HepG2 (cell line): Measurements from ENCODE around the gene TRMT1. TPM values are rescaled to one million over a fixed set of nuclear protein-coding genes. Genes with fewer than 3 reads are reported as not detected.
"Not testable (repeated sequence)": the region's sequence is repeated elsewhere in the genome, so short reads cannot be mapped to it uniquely, and the experiment has no call there.

ENCODE experiments used
- ATAC-seq: fragments of 200-7000 bp; cut with Tn5 transposase; 3 replicates; pipeline ENCODE4 v1.9.1; 2020; ENCODE audit warnings: mild to moderate bottlenecking, moderate library complexity
- BruUV-seq: library from RNA; stranded (reverse); fragments of 400-500 nt; replicated peaks from 2 replicates; lab custom pipeline; 2021; lab: Mats Ljungman, UMichigan
- CTCF ChIA-PET: fragments of 300-600 bp; formaldehyde crosslinking; extraction: SDS; loops from one replicate; lab custom pipeline; 2021; ENCODE audit warnings: low total read pairs, inconsistent platforms, low intra/inter-chr PET ratio; lab: Yijun Ruan, JAX
- POLR2A ChIA-PET: fragments of 350-600 bp; sonication (Branson Sonifier 250); formaldehyde crosslinking; loops from one replicate; lab custom pipeline; 2020; ENCODE audit warnings: antibody characterized with exemption, inconsistent platforms; lab: Yijun Ruan, JAX
- DNase-seq: peaks from one replicate; pipeline ENCODE4 v3.0.0-alpha.2; 2015; ENCODE audit warnings: low spot score
- FAIRE-seq: peaks from 3 replicates; lab custom pipeline; 2011; peaks lifted over from hg19 to GRCh38; lab: Jason Lieb, UNC
- H2AFZ ChIP-seq: one replicate; pipeline ENCODE4 v1.6.1; 2011; ENCODE audit warnings: low read length, inconsistent platforms
- H3K27ac ChIP-seq: fragments of 300-600 bp; 3 replicates; pipeline ENCODE4 v1.8.0; 2011; ENCODE audit warnings: mixed run types, mild to moderate bottlenecking, mixed read lengths, low read length, inconsistent platforms; ENCODE audit not compliant: insufficient read depth; ENCODE audit errors: extremely low read length
- H3K27me3 ChIP-seq, 2 experiments: fragments of 200-600 bp in 1 of 2; 2 replicates in 1 of 2; 3 replicates in 1 of 2; pipeline versions ENCODE4 v1.6.0 to v1.8.0; 2011; ENCODE audit warnings: low read length in 2 of 2, mild to moderate bottlenecking in 2 of 2, moderate library complexity in 2 of 2, inconsistent platforms in 1 of 2; ENCODE audit not compliant: insufficient read depth in 2 of 2, control insufficient read depth in 1 of 2
- H3K36me3 ChIP-seq, 2 experiments: fragments of 200-600 bp in 1 of 2; replicated peaks in 1 of 2; 2 replicates in 1 of 2; 3 replicates in 1 of 2; pipeline versions ENCODE4 v1.5.1 to v1.8.0; 2011; ENCODE audit warnings: low read length in 2 of 2, inconsistent platforms in 1 of 2; ENCODE audit not compliant: insufficient read depth in 2 of 2, control insufficient read depth in 1 of 2
- H3K4me1 ChIP-seq: 2 replicates; pipeline ENCODE4 v1.5.1; 2012; ENCODE audit warnings: low read length, inconsistent platforms; ENCODE audit not compliant: insufficient read depth
- H3K4me2 ChIP-seq: 2 replicates; pipeline ENCODE4 v1.6.0; 2011; ENCODE audit warnings: low read depth, low read length, inconsistent platforms
- H3K4me3 ChIP-seq, 3 experiments: fragments of 200-600 bp in 1 of 3; sonication (generic), shearing (Covaris generic) in 1 of 3; replicated peaks in 1 of 3; 2 replicates each; pipeline ENCODE4 v1.5.1; 2011 to 2016; ENCODE audit warnings: low read length in 3 of 3, inconsistent platforms in 2 of 3, low read depth in 2 of 3, mild to moderate bottlenecking in 2 of 3, control low read depth in 1 of 3, mixed read lengths in 1 of 3; ENCODE audit not compliant: insufficient read depth in 1 of 3
- H3K79me2 ChIP-seq: one replicate; pipeline ENCODE4 v1.6.1; 2011; ENCODE audit warnings: low read length, inconsistent platforms; ENCODE audit not compliant: insufficient read depth
- H3K9ac ChIP-seq: 2 replicates; pipeline ENCODE4 v1.6.0; 2011; ENCODE audit warnings: mild to moderate bottlenecking, low read depth, low read length, inconsistent platforms; ENCODE audit not compliant: insufficient read depth
- H3K9me3 ChIP-seq: 2 replicates; pipeline ENCODE4 v1.5.1; 2012; ENCODE audit warnings: mild to moderate bottlenecking, low read length
- H4K20me1 ChIP-seq: 2 replicates; pipeline ENCODE4 v1.6.0; 2011; ENCODE audit warnings: inconsistent platforms, mild to moderate bottlenecking, low read length, moderate library complexity; ENCODE audit not compliant: insufficient read depth
- GMEB1 ChIP-seq: sonication (generic); formaldehyde crosslinking; IDR thresholded peaks from 2 replicates; pipeline ENCODE4 v1.5.1; 2020; ENCODE audit warnings: missing genetic modification reagents, mild to moderate bottlenecking, borderline replicate concordance
- MEIS1 ChIP-seq: sonication (generic); formaldehyde crosslinking; IDR thresholded peaks from 2 replicates; pipeline ENCODE4 v1.9.0; 2021; ENCODE audit warnings: mild to moderate bottlenecking, missing genetic modification reagents, moderate library complexity, borderline replicate concordance
- NFIC ChIP-seq: IDR thresholded peaks from 2 replicates; pipeline ENCODE4 v1.6.1; 2012; ENCODE audit warnings: mild to moderate bottlenecking, low read length, inconsistent platforms
- NR2F6 ChIP-seq, 2 experiments: IDR thresholded peaks; 2 replicates each; pipeline ENCODE4 v1.6.1; 2016; ENCODE audit warnings: antibody characterized with exemption in 1 of 2, mild to moderate bottlenecking in 1 of 2
- SRSF4 ChIP-seq: fragments of 200-400 bp; formaldehyde crosslinking; IDR thresholded peaks from one replicate; pipeline ENCODE4 v1.6.1; 2018; ENCODE audit warnings: mild to moderate bottlenecking, low read depth, low read length, moderate library complexity; ENCODE audit not compliant: poor library complexity, severe bottlenecking
- U2AF1 ChIP-seq: fragments of 200-400 bp; formaldehyde crosslinking; optimal IDR thresholded peaks from 2 replicates; pipeline ENCODE3; 2017; ENCODE audit warnings: mild to moderate bottlenecking, low read depth, low read length
- ZIK1 ChIP-seq: sonication (generic); formaldehyde crosslinking; IDR thresholded peaks from 2 replicates; pipeline ENCODE4 v1.5.0; 2020; ENCODE audit warnings: mild to moderate bottlenecking, low read depth, missing genetic modification reagents, borderline replicate concordance
- ZKSCAN1 ChIP-seq: fragments of 150-350 bp; IDR thresholded peaks from 2 replicates; pipeline ENCODE4 v1.6.1; 2014; ENCODE audit warnings: low read length
- ZNF138 ChIP-seq: sonication (generic); formaldehyde crosslinking; IDR thresholded peaks from 2 replicates; pipeline ENCODE4 v1.5.0; 2020; ENCODE audit warnings: mild to moderate bottlenecking, low read depth, missing genetic modification reagents
- ZNF3 ChIP-seq: IDR thresholded peaks from 2 replicates; pipeline ENCODE4 v1.7.0; 2017; ENCODE audit warnings: inconsistent platforms
- ZNF629 ChIP-seq: sonication (generic); formaldehyde crosslinking; conservative IDR thresholded peaks from 2 replicates; pipeline ENCODE4 v1.5.0; 2020; ENCODE audit warnings: missing genetic modification reagents
- ZNF777 ChIP-seq: sonication (generic); formaldehyde crosslinking; IDR thresholded peaks from 2 replicates; pipeline ENCODE4 v1.4.0; 2020; ENCODE audit warnings: missing genetic modification reagents
- WGBS: methylation state at CpG from one replicate; pipeline ENCODE4 v1.1.6; 2017; ENCODE audit warnings: low lambda C conversion rate; 5-methylcytosine and 5-hydroxymethylcytosine counted together
- in situ Hi-C: cut with HindIII; loops from 2 replicates; pipeline ENCODE4 v1.10.0; 2017; ENCODE audit warnings: low pct_unique_long_range_greater_than_20kb; ENCODE audit not compliant: extremely low pct_ligation_motif_present
- intact Hi-C: fragments of 100-400 bp; cut with micrococcal nuclease; formaldehyde crosslinking; loops from one replicate; pipeline ENCODE4 v1.10.0; 2022; ENCODE audit not compliant: unreplicated experiment
- polyA plus RNA-seq, 8 experiments: library from polyadenylated mRNA; depleted of rRNA in 3 of 8; stranded (reverse) in 7 of 8; unstranded in 1 of 8; fragments of >200 nt; fragmentation: Illumina TruSeq in 4 of 8; extraction: Trizol in 4 of 8; gene quantifications; 2 replicates each; pipeline versions ENCODE4 v1.2.1 to v1.2.3, GENCODE V29; 2011 to 2016; ENCODE audit warnings: low read depth in 4 of 8, missing spikeins in 1 of 8, mixed read lengths in 1 of 8; ENCODE audit not compliant: insufficient read depth in 1 of 8
- total RNA-seq, 5 experiments: library from RNA; depleted of rRNA; stranded (reverse); fragments of >200 nt; fragmentation: Illumina TruSeq; extraction: Trizol; gene quantifications; 2 replicates each; pipeline ENCODE4 v1.2.3, GENCODE V29; 2016; ENCODE audit warnings: low read depth in 1 of 5

The TRMT1 gene
- total and polyA plus RNA-seq, 2 of the 13 experiments (the other 11 are each of a cell fraction or from before 2014, with no cell fraction given), result 35.5 to 44.1 TPM

- FAIRE-seq, result not testable (repeated sequence)
- intact Hi-C loops, result loop anchor here (2.0 kb wide), 1 partner anchor 15 kb away; the partner anchor contains the start of genes IER2 and STX10
Observed at GRCh38 chr19:13166151-13166550, 49.6 kb upstream of the TRMT1 start.

GRCh38 chr19:13165162-13165997, 48.8 kb upstream of the TRMT1 start:
- peak overlapping the region; percentile 100 for H3K4me2 ChIP-seq
- ChIA-PET CTCF (no interaction called here), POLR2A (interaction anchor here (0.9 to 10.2 kb wide), 8 partner anchors 10 to 112 kb away, joined by 3 to 108 read pairs (median 18); partner anchors contain the start of genes IER2 and STX10)
- 81% methylated on average over 18 of the region's 19 CpGs for WGBS
- intact Hi-C loops, result no loop called here
- peak overlapping the region; percentile 99 for H3K27ac ChIP-seq
- no peaks in the 10 kb centered on the region for H3K79me2 ChIP-seq
- H3K4me3 ChIP-seq, result peak overlapping the region in 1 of 3 experiments; percentile 81; a peak in 2 of 6 replicates
- no peaks in the 10 kb centered on the region for H3K27me3 ChIP-seq
- H3K4me1 ChIP-seq, result peaks cover 76% of the 10 kb centered on the region
- H3K36me3 ChIP-seq, result no peaks in the 10 kb centered on the region
- H3K9me3 ChIP-seq, result no peaks in the 10 kb centered on the region
- no TSS peak for BruUV-seq
- no peaks in the 10 kb centered on the region for H4K20me1 ChIP-seq
- FAIRE-seq (no peak), ATAC-seq (no peak), DNase-seq (no peak)
- no peak overlapping the region for H2AFZ ChIP-seq
- TF ChIP-seq U2AF1 (no peak), ZKSCAN1 (no peak), NR2F6 (IDR thresholded peaks at IDR 0.05) (no peak), NR2F6 (CRISPR knock-in tag; IDR thresholded peaks at IDR 0.05) (no peak), ZNF777 (no peak), ZNF138 (CRISPR knock-in tag) (no peak), ZIK1 (CRISPR knock-in tag) (no peak), SRSF4 (no peak), MEIS1 (CRISPR knock-in tag) (no peak), ZNF3 (CRISPR knock-in tag) (no peak), GMEB1 (CRISPR knock-in tag) (no peak), NFIC (no peak)
- in situ Hi-C loops, result no loop called here
- H3K9ac ChIP-seq, result peak overlapping the region; percentile 97

More at GRCh38 chr19:13166151-13166550, 49.6 kb upstream of the TRMT1 start:
- ATAC-seq, H3K4me3 ChIP-seq, H3K79me2 ChIP-seq, BruUV-seq, H3K9ac ChIP-seq, CTCF ChIA-PET, DNase-seq, H3K27ac ChIP-seq, in situ Hi-C loops, H3K36me3 ChIP-seq, H3K27me3 ChIP-seq, H3K4me2 ChIP-seq, H4K20me1 ChIP-seq, H3K9me3 ChIP-seq, H2AFZ ChIP-seq: not testable (repeated sequence)
- WGBS, result 94% methylated on average over 3 of the region's 3 CpGs
- TF ChIP-seq ZNF629 (CRISPR knock-in tag), result peak; percentile 73
- POLR2A ChIA-PET, result interaction anchor here (0.9 to 10.2 kb wide), 5 partner anchors 11 to 29 kb away, joined by 4 to 108 read pairs (median 35); partner anchors contain the start of genes IER2 and STX10
- peaks cover 71% of the 10 kb centered on the region for H3K4me1 ChIP-seq
